Stimulated activated CD4-positive, alpha-beta T cell treated with anti-CD3 and anti-CD28 coated beads, TNF-alpha, amount 100 ng/mL, for 48 hours (primary cell): ENCODE results near the gene OR52E6.

ENCODE experiments used
- DNase-seq, 3 donors: peaks; one replicate each; pipeline ENCODE4 v3.0.0-alpha.2; 2020; ENCODE audit warnings: low read depth in 3 of 3

OR52E6 gene

DNA sequence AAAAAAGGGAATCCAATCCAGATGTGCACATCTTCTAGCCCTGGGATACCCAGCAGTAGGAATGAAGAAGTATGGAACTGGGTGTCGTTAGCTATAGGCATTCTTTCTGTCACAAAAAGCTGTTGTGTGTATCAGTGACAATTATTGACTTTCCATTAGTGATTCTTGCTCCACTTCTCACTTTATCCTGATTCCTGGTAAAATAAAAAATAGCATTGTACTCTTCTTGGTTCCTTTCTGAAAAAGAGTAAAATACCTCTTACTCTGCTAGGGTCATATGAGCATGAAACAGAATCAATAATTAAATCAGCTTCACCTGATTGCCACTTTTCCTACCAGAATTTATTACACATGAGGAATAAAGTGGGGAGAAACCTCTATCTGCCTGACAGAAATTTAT lies at the start of gene OR52E6:
Gene OR52E6, minus strand, starts transcription at position 101 of the 400 bp plus-strand sequence. Its CDS starts 0 bp downstream, at position 101.
- no peak for DNase-seq

GRCh38 chr11:5891216-5891800 lies 49.6 kb upstream of the OR52E6 start:
- no peak for DNase-seq

DNA sequence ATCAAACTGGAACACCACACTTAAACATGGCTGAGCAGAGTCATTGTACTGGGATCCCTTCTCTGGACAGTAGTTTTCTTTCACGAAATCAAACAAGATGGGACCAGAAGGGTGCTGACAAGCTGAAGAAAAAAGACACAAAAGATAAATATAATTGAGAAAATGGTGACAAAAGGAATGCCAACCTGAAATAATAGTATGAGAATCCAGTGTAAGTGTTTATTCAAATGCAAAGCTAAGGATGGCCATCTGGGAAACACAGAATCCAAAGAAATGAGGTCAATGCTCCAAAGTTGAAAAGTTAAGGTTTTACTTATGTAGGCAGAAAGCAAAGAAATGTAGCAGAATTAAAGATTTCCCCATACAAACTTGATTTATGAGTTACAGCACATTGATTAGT lies 46.0 kb upstream of the OR52E6 start:
- no peak for DNase-seq

DNA sequence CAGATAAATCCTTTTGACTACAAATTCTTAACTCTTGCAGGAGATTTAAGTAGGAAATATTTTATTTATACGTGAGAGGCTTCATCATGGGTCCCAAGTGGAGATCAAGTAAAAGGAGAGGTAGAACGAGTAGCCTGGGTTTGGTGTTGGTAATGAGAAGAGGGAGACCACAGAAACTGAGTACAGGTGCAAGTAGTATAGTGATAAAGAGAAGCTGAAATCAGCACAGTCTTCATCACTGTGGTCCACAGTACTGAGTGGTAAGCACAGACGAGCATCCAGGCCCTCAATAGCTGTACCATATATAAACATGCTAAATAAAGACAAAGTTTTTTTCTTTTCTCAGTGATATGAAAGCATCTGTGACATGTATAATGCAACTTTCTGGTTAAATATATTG lies 45.5 kb upstream of the OR52E6 start:
- DNase-seq, result no peak

DNA sequence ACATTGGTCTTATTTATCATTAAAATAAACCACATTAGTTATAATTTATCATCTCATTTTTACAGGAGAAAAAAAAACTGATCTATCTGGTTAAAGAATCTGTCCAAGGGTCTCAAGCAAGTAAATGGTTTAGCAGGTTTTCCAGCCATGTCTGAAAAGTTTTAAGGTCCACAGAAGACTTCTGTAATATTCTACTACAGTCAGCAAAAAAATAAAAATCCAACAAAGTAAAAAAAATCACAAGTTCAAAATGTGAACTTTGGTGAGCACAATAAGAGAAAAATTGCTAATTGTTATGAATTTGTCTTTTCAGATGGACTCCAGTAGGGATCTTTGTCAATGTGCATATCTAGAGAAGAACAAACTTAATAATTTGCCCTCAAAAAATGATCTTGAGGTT lies 40.1 kb upstream of the OR52E6 start:
- no peak for DNase-seq

GRCh38 chr11:5880329-5880728 lies 38.6 kb upstream of the OR52E6 start, which contains the start of gene OR52E4:
OR52E4 (plus strand) TSS chr11:5880629; CDS start chr11:5884293, 3,664 bp downstream.
- DNase-seq, result no peak

DNA sequence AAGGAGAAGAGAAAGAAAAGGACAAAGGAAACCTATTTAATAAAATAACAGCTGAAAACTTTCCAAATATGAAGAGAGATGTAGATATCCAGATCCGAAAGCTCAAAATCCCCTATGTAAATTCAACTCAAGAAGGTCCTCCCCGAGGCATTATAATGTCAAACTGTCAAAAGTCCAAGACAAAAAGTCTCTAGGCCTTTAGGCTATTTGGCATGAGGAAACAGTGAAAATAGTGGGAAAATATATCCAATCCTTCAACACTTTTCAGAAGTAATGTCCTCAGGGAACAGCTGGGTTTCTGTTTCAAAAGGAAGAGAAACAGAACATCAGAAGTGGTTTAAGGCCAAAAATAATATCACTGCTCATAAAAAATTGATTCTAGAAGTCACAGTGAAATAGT lies 36.9 kb upstream of the OR52E6 start:
- no peak for DNase-seq

DNA sequence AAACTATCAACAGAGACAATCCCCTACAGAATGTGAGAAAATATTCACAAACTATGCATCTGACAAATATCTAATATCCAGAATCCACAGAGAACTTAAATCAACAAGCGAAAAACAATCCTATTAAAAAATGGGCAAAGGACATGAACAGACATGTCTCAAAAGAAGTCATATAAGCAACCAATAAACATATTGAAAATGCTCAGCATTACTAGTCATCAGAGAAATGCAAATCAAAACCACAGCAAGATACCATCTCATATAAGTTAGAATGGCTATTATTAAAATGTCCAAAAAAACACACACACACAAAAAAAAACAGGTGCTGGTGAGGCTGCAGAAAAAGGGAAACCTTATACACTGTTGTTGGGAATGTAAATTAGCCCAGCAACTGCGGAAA lies 24.1 kb upstream of the OR52E6 start:
- DNase-seq, result no peak

DNA sequence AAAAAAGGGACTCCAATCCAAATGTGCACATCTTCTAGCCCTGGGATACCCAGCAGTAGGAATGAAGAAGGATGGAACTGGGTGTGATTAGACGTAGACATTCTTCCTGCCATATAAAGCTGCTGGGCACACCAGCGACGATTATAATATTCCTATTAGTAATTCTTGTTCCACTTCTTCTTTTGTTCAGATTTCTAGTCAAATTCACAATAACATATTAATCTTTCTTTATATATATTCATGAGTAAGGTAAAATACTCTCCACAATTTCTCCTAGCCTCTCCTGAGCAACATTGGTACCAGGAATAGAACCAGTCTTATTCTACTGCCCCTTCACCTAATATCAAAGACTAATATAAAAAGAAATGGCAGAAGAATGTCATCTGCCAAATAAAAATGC lies 15.9 kb upstream of the OR52E6 start, which contains the start of gene OR52E8:
Gene OR52E8, minus strand, starts transcription at position 101 of the 400 bp plus-strand sequence. Its CDS starts 0 bp downstream, at position 101.
- DNase-seq, result no peak

- DNase-seq, result no peak
Measured at GRCh38 chr11:5851002-5851401, 9.3 kb upstream of the OR52E6 start.

GRCh38 chr11:5847711-5848110 lies 6.0 kb upstream of the OR52E6 start:
- DNase-seq, result no peak

DNA sequence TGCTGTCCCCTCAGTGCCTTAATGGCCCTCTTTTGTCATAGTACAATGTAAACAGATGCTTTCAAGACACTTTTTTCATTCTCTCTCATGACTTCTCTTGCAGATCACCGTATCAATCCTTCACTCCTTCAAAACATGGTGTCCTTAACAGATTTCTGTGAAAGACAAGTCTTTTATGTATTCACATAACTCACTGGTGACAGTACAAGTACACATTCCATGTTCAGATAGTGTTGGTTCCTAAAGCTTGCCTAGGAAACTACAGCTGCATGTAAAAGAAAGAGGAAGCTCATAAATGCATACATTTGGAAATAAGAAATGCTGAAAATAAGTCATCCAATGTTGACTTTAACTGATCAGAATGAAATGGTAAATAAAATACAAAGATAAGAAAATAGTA lies 5.0 kb upstream of the OR52E6 start:
- no peak for DNase-seq

DNA sequence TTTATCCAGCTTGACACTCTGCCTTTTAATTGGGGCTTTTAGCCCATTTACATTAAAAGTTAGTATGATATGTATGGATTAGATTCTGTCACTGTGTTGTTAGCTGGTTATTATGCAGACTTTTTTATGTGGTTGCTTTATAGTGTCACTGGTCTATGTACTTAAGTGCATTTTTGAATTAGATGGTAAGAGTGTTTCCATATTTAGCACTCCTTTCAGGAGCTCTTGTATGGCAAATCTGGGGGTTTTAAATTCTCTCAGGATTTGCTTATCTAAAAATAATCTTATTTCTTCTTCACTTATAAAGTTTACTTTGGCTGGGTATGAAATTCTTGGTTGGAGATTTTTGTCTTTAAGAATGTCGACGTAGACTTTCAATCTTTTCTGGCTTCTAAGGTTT lies 4.0 kb downstream of the OR52E6 start:
- DNase-seq, result no peak

GRCh38 chr11:5833446-5833845 lies 8.3 kb downstream of the OR52E6 start:
- DNase-seq, result no peak

DNA sequence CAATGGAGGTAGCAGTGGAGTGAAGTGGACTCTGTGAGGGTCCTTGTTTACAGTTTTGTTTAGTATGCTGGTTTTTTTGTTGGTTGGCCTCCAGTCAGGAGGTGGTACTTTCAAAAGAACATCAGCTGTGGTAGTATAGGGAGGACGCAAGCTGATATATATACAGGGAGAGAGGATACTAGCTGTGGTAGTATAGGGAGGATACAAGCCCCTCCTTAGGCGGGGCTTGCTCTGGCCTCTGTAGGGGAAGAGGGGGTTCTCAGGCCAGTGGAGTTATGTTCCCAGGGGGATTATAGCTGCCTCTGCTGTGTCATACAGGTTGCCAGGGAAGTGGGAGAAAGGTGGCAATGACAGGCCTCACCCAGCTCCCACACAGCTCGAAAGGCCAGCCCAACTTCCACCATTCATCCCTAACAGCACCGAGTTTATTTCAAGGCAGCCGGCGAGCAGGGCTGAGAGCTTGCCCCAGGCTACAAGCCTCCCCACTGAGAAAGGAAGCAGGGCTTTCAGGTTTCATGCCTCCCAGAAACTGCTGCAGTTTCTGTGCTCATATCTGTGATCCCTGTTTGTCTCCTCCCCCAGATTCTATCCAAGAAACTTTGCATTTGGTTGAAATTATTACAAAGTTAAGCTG lies 10.4 kb downstream of the OR52E6 start:
- no peak for DNase-seq

DNA sequence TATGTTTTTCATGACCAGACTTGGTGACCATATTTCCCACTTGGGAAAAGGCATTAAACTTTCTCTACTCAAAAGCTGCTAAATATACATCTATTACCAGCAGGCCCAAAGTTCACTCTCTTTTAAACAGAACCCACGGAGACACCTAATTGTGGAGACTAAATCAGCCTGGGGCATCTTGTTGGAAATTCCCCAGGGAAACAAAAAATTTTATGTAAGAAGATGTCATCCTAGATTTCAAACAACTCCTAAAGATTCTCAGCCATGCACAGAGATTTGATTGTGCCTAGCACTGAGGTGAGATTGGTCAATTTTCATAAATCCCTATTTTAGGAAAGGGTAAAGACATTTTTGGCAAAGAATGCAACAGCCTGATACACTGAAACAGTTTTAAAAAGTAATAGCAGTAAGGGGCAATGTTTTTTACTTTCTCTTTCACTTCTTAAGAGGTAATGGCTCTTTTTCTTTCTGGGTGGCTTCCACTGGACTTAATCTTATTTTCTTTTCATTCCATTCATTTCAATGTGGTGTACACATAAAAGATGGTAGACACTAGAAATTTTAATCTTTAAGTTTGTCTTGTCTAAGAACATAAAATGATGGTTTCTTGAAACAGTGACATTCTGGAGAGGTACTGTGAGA lies 23.3 kb downstream of the OR52E6 start:
- no peak for DNase-seq

DNA sequence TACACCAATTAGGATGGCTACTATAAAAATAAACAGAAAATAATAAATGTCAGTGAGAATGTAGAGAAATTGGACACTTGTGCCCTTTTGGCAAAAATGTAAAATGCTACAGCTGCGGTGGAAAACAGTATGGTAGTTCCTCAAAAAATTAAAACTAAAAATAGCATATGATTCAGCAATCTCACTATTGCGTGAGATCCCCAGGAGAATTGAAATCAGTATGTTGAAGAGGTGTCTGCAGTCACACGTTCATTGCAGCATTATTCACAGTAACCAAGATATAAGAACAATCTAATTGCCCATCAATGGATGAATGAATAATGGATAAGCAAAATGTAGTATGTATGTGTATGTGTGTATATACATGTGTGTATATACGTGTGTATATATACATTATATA lies 26.2 kb downstream of the OR52E6 start:
- DNase-seq, result no peak

DNA sequence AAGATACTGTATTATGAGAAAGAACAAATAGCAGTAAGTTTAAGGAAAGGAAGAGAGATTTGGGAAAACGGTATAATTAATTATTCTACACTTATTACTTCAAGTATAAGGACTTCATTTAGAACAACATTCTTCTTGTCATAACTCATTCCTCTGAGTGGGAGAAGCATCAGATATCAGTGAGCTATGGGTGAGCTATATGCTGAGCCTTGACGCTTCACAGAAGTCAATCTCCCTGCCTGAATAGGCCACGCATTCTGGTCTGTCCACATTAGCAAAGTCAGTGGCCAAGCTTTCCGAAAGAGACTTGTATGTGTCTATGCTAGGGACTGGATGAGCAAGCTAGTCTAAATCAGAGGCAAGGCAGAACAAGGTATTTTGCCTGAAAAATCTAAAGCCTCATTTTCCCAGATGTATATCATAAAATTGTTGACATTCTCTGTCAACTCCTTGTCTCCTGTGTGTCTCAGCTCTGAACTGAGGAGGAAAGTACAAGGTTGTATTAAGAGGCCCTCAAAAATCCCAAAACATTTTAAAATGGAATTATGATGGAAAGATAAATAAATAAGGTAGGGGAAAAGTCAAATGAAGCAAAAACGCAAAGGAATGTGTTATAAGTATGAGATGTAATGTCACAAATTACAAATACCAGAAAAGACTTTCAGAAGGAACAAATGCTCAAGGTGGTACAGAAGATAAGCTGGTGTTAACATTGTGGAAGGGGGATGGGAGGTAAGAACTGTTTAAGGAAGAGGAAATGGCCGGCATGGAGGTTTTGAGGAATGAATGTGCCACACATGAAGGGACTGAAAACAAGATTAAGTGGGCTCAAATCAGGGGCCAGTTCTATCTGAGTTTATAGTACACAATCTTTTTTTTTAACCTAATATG lies 31.5 kb downstream of the OR52E6 start:
- DNase-seq, result no peak

- no peak for DNase-seq
Measured at GRCh38 chr11:5809122-5809519, 32.6 kb downstream of the OR52E6 start.

DNA sequence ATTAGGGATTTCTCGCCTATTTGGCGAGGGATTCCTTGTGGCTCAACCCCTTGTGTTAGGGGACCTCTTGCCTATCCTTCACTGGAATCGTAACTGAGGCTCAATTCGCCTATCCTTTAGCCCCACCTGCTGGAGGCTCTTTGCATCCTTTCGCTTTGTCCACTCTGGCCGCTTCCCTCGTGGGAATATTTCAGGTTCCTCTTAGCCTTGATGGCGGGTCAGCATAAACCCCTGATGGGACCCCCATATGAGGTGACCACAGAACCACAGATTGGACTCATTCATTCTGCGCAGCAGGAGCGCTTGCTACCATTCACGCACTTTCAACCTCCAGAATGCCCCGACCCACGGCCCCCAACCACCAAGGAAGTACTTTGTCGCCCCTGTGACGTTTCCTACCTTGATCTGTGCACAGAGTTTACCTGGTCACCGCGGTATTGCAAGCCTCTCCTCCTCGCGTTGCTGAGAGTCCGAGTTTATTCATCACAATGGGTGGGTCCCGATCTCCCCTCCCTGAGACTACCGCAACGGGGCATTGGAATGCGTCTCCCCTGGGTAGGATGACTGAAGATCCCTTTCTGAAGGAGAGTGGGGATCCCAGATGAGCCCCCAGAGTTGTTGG lies 33.1 kb downstream of the OR52E6 start, which contains the start of gene OR52N2:
Gene OR52N2, plus strand, starts transcription at position 425 of the 622 bp plus-strand sequence. CDS start 11,412 bp downstream, outside the sequence.
- peak; percentile 41 to 61 (median 57) for DNase-seq

GRCh38 chr11:5807580-5807979 lies 34.1 kb downstream of the OR52E6 start:
- no peak for DNase-seq
